Neural progenitor cell (in vitro differentiated cells): Measurements from ENCODE around the gene TICRR. TPM values are rescaled to one million over a fixed set of nuclear protein-coding genes. Genes with fewer than 3 reads are reported as not detected.

ENCODE experiments used
- DNase-seq: peaks from one replicate; pipeline ENCODE4 v3.0.0-alpha.2; 2016; ENCODE audit warnings: low spot score
- H2AFZ ChIP-seq: fragments of 200-600 bp; sonication (generic); replicated peaks from 2 replicates; pipeline ENCODE4 v1.6.1; 2016; ENCODE audit warnings: antibody characterized with exemption
- H3F3A ChIP-seq: fragments of 200-600 bp; sonication (generic); 2 replicates; pipeline ENCODE4 v1.6.1; 2016; ENCODE audit warnings: antibody characterized with exemption, low read depth
- H3K27ac ChIP-seq: fragments of 200-600 bp; sonication (generic); 2 replicates; pipeline ENCODE4 v1.5.1; 2016; ENCODE audit warnings: mild to moderate bottlenecking
- H3K27me3 ChIP-seq: fragments of 200-600 bp; sonication (generic); 2 replicates; pipeline ENCODE4 v1.6.1; 2016; ENCODE audit warnings: mild to moderate bottlenecking, moderate library complexity
- H3K36me3 ChIP-seq: fragments of 200-600 bp; sonication (generic); 2 replicates; pipeline ENCODE4 v1.5.1; 2016
- H3K4me1 ChIP-seq: fragments of 200-600 bp; sonication (generic); 2 replicates; pipeline ENCODE4 v1.6.1; 2016; ENCODE audit warnings: mixed run types
- H3K4me2 ChIP-seq: fragments of 200-600 bp; sonication (generic); 2 replicates; pipeline ENCODE4 v1.6.1; 2016
- H3K4me3 ChIP-seq: fragments of 200-600 bp; sonication (generic); 2 replicates; pipeline ENCODE4 v1.5.1; 2016
- H3K79me2 ChIP-seq: fragments of 200-600 bp; sonication (generic); 2 replicates; pipeline ENCODE4 v1.6.1; 2016; ENCODE audit warnings: low read depth
- H3K9ac ChIP-seq: fragments of 200-600 bp; sonication (generic); 2 replicates; pipeline ENCODE4 v1.6.1; 2016
- H3K9me3 ChIP-seq: fragments of 200-600 bp; sonication (generic); 2 replicates; pipeline ENCODE4 v1.5.1; 2016; ENCODE audit warnings: low read depth
- H4K20me1 ChIP-seq: fragments of 200-600 bp; sonication (generic); 2 replicates; pipeline ENCODE4 v1.6.1; 2016; ENCODE audit warnings: low read depth
- H3K27ac Mint-ChIP-seq: 3 replicates; pipeline ENCODE4 v1.8.0; 2021; ENCODE audit warnings: mixed read lengths
- H3K27me3 Mint-ChIP-seq: 2 replicates; pipeline ENCODE4 v1.8.0; 2022; ENCODE audit warnings: low read depth, mild to moderate bottlenecking, inconsistent platforms, moderate library complexity, mixed read lengths; ENCODE audit not compliant: insufficient read depth
- H3K36me3 Mint-ChIP-seq: 3 replicates; pipeline ENCODE4 v1.8.0; 2021; ENCODE audit warnings: mixed read lengths
- H3K4me1 Mint-ChIP-seq: 3 replicates; pipeline ENCODE4 v1.8.0; 2021; ENCODE audit warnings: mixed read lengths
- H3K4me3 Mint-ChIP-seq: 3 replicates; pipeline ENCODE4 v1.8.0; 2021; ENCODE audit warnings: mild to moderate bottlenecking, moderate library complexity, mixed read lengths
- H3K9me3 Mint-ChIP-seq: 3 replicates; pipeline ENCODE4 v1.8.0; 2020; ENCODE audit warnings: mixed read lengths
- CTCF ChIP-seq: fragments of 200-600 bp; sonication (generic); IDR thresholded peaks from 2 replicates; pipeline ENCODE4 v1.5.1; 2017; ENCODE audit warnings: antibody characterized with exemption, mild to moderate bottlenecking
- EZH2 ChIP-seq: fragments of 200-600 bp; sonication (generic); IDR thresholded peaks from 2 replicates; pipeline ENCODE4 v1.6.1; 2017; ENCODE audit warnings: antibody characterized with exemption, mild to moderate bottlenecking, moderate library complexity
- EZH2phosphoT487 ChIP-seq: fragments of 200-600 bp; sonication (generic); IDR thresholded peaks from 2 replicates; pipeline ENCODE4 v1.6.1; 2017; ENCODE audit warnings: antibody characterized with exemption
- total RNA-seq: library from RNA; depleted of rRNA; stranded (reverse); fragments of >200 nt; gene quantifications from 2 replicates; pipeline ENCODE4 v1.2.3, GENCODE V29; 2015; ENCODE audit warnings: low replicate concordance

Gene TICRR
- total RNA-seq, 1 donor from 2014 or later = 19.6 TPM

- H3K27me3 ChIP-seq = no peaks in the 10 kb centered on the region
- no peaks in the 10 kb centered on the region for H3K9me3 ChIP-seq
- DNase-seq = no peak
- Mint-ChIP-seq H3K9me3 (no peaks in the 10 kb centered on the region), H3K4me1 (no peaks in the 10 kb centered on the region), H3K4me3 (no peak overlapping the region), H3K36me3 (peaks cover 50% of the 10 kb centered on the region), H3K27ac (no peak overlapping the region), H3K27me3 (peaks cover 6% of the 10 kb centered on the region)
- H3F3A ChIP-seq = no peaks in the 10 kb centered on the region
- H3K36me3 ChIP-seq = peaks cover 15% of the 10 kb centered on the region
- H3K4me3 ChIP-seq = no peak overlapping the region
- H3K27ac ChIP-seq = no peak overlapping the region
- no peaks in the 10 kb centered on the region for H3K79me2 ChIP-seq
- no peak overlapping the region for H3K9ac ChIP-seq
- TF ChIP-seq EZH2phosphoT487 = no peak
- no peak for TF ChIP-seq CTCF
- no peak for TF ChIP-seq EZH2
- no peak overlapping the region for H2AFZ ChIP-seq
- no peak overlapping the region for H3K4me2 ChIP-seq
- H3K4me1 ChIP-seq = no peaks in the 10 kb centered on the region
- H4K20me1 ChIP-seq = peaks cover 8% of the 10 kb centered on the region
These were observed 47.9 kb downstream of the TICRR start for GRCh38 chr15:89623165-89623564.

- no peak overlapping the region for H3K9ac ChIP-seq
- no peak overlapping the region for H3K4me3 ChIP-seq
- no peaks in the 10 kb centered on the region for H3K4me1 ChIP-seq
- H3K4me1 Mint-ChIP-seq = peaks cover 4% of the 10 kb centered on the region
- no peak overlapping the region for H3K4me2 ChIP-seq
- H4K20me1 ChIP-seq = peaks cover 8% of the 10 kb centered on the region
- no peak for DNase-seq
- peaks cover 52% of the 10 kb centered on the region for H3K36me3 Mint-ChIP-seq
- H3K9me3 Mint-ChIP-seq = no peaks in the 10 kb centered on the region
- no peak overlapping the region for H3K27ac ChIP-seq
- H3K27me3 Mint-ChIP-seq = peaks cover 15% of the 10 kb centered on the region
- peaks cover 5% of the 10 kb centered on the region for H3K36me3 ChIP-seq
- TF ChIP-seq EZH2phosphoT487 (no peak), CTCF (no peak), EZH2 (no peak)
- H3K9me3 ChIP-seq = no peaks in the 10 kb centered on the region
- no peak overlapping the region for H3K27ac Mint-ChIP-seq
- H3K4me3 Mint-ChIP-seq = no peak overlapping the region
- no peaks in the 10 kb centered on the region for H3F3A ChIP-seq
- H3K79me2 ChIP-seq = no peaks in the 10 kb centered on the region
- H3K27me3 ChIP-seq = no peaks in the 10 kb centered on the region
- H2AFZ ChIP-seq = no peak overlapping the region
These were observed 50.4 kb downstream of the TICRR start for GRCh38 chr15:89625716-89626115.

- no peak overlapping the region for H2AFZ ChIP-seq
- peaks cover 4% of the 10 kb centered on the region for H3K4me1 Mint-ChIP-seq
- peaks cover 60% of the 10 kb centered on the region for H3K36me3 Mint-ChIP-seq
- H3K9ac ChIP-seq = no peak overlapping the region
- no peaks in the 10 kb centered on the region for H3F3A ChIP-seq
- H3K4me1 ChIP-seq = no peaks in the 10 kb centered on the region
- H3K4me3 ChIP-seq = no peak overlapping the region
- peaks cover 1% of the 10 kb centered on the region for H3K9me3 Mint-ChIP-seq
- TF ChIP-seq EZH2phosphoT487 (no peak), EZH2 (no peak), CTCF (no peak)
- no peaks in the 10 kb centered on the region for H3K9me3 ChIP-seq
- H3K4me2 ChIP-seq = no peak overlapping the region
- H3K27ac Mint-ChIP-seq = no peak overlapping the region
- no peak overlapping the region for H3K4me3 Mint-ChIP-seq
- H4K20me1 ChIP-seq = peaks cover 8% of the 10 kb centered on the region
- no peak overlapping the region for H3K27ac ChIP-seq
- no peak for DNase-seq
- peaks cover 17% of the 10 kb centered on the region for H3K27me3 Mint-ChIP-seq
- no peaks in the 10 kb centered on the region for H3K79me2 ChIP-seq
- peaks cover 5% of the 10 kb centered on the region for H3K36me3 ChIP-seq
- H3K27me3 ChIP-seq = no peaks in the 10 kb centered on the region
These were observed 52.1 kb downstream of the TICRR start for GRCh38 chr15:89627256-89627970.
